Uterus (tissue), 2 donors: ENCODE results near the gene CAMTA1.

Experiments
- POLR2A ChIP-seq, 2 donors: fragments of 450-650 bp; IDR thresholded peaks; one replicate each; pipeline ENCODE4 v1.6.1; 2016; ENCODE audit warnings: antibody characterized with exemption in 2 of 2, mild to moderate bottlenecking in 1 of 2, moderate library complexity in 1 of 2
- TF ChIP-seq, protein P1 (sequence below), 4 experiments: fragments of 200-600 bp in 2 of 4; fragments of 450-650 bp in 2 of 4; sonication (generic) in 2 of 4; IDR thresholded peaks; one replicate each; pipeline ENCODE4 v1.5.1; 2016 to 2019; ENCODE audit warnings: antibody characterized with exemption in 4 of 4, mild to moderate bottlenecking in 2 of 4, moderate library complexity in 1 of 4

DNA sequence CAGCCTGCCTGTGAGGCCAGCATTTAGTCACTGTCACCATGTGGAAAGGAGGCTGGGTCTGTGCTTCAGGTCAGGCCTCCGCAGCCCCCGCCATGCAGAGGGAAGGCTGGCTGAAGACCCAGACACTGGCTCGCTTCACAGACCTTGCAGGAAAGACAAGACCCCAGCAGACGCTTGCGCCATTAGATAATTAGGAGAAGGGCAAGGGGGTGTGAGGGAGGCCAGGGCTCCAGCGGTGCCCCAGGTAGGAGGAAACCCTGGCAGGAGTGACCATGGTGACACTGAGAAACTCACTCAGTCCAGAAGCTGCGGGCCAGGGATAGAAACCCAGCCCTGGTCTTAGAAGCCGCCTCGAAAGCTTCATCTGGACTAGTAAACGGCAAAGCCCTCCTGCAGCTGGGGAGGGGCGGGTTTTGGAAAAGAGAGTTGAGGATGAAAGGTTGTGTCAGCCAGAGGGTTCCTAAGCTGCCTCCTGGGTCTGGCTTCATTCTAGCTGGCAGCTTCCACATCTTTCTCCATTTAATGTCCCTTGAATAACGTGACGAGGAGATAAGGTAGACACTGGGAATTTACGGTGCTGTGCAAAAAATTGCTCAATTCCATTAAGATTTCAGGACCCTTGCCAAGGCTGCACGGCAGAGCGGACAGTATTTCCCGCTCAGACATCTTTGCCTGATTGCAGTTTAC, 691.8 kb downstream of the CAMTA1 start:
- TF ChIP-seq, protein P1, sequence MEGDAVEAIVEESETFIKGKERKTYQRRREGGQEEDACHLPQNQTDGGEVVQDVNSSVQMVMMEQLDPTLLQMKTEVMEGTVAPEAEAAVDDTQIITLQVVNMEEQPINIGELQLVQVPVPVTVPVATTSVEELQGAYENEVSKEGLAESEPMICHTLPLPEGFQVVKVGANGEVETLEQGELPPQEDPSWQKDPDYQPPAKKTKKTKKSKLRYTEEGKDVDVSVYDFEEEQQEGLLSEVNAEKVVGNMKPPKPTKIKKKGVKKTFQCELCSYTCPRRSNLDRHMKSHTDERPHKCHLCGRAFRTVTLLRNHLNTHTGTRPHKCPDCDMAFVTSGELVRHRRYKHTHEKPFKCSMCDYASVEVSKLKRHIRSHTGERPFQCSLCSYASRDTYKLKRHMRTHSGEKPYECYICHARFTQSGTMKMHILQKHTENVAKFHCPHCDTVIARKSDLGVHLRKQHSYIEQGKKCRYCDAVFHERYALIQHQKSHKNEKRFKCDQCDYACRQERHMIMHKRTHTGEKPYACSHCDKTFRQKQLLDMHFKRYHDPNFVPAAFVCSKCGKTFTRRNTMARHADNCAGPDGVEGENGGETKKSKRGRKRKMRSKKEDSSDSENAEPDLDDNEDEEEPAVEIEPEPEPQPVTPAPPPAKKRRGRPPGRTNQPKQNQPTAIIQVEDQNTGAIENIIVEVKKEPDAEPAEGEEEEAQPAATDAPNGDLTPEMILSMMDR (IDR thresholded peaks at IDR 0.05): no peak
- no peak for TF ChIP-seq POLR2A (IDR thresholded peaks at IDR 0.05)
